ENCODE results near the gene ATP11A.

DNA sequence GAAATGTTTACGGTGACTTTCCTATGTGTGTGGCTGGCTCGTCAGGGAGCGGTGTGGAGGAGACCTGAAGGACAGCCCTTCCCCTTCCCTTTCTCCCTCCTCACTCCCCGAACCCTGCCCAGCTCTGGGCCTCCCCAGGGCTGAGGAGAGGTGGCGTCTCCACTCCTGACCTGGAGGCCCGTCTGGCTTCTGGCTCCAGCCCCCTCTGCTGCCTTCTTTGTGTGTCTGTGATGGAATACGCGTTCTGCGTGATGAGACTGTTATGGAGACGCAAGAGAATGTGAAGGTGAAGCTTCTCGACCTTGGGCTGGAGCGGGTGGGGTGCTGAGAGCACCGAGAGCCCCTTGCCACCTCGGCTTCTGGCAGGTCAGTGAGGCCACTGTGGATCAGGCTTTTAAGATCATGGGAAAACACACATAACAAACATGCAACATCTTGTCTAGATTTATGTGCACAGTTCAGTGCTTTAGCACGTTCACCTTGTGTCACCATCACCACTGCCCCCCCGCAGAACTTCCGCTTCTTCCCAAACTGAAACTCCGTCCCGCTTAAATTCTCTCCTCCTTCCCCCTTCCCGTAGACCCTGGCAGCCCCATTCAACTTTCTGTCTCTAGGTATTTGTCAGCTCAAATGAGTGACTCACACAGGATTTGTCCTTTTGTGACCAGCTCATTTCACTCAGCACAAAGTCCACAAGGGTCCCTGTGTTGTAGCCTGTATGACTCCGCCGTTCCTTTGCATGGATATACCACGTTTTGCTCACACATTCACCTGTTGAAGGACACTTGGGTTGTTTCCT is 24.7 kb downstream of the ATP11A start:
- TF ChIP-seq CTCF (IDR thresholded peaks at IDR 0.05 in 2 of 3, conservative IDR thresholded peaks at IDR 0.05 in 1 of 3; ENCODE audit: borderline replicate concordance in 1 of 3, insufficient read depth in 1 of 3, low read depth in 2 of 3, low read length in 2 of 3) = no peak
- no peak for TF ChIP-seq EZH2phosphoT487 (IDR thresholded peaks at IDR 0.05; ENCODE audit: borderline replicate concordance)
- TF ChIP-seq EZH2 (IDR thresholded peaks at IDR 0.05) = no peak
- no peak for TF ChIP-seq POLR2A (IDR thresholded peaks at IDR 0.05; ENCODE audit: borderline replicate concordance, extremely low read depth, insufficient read depth, insufficient read length)
- no peak for TF ChIP-seq POLR2AphosphoS5 (IDR thresholded peaks at IDR 0.05; ENCODE audit: low read depth, low read length)
- no peak for TF ChIP-seq SRF (IDR thresholded peaks at IDR 0.05; ENCODE audit: low read depth)
- TF ChIP-seq JUND (IDR thresholded peaks at IDR 0.05) = no peak
- TF ChIP-seq EGR1 (IDR thresholded peaks at IDR 0.05; ENCODE audit: low read depth) = no peak

Data from HCT116 (cell line).